ENCODE results near the gene TANGO2.

- TF ChIP-seq EP300 (IDR thresholded peaks at IDR 0.05; ENCODE audit: borderline replicate concordance in 1 of 2, low read depth in 1 of 2, low read length in 1 of 2): no peak
- TF ChIP-seq CTCF (IDR thresholded peaks at IDR 0.05): no peak
- no peak for TF ChIP-seq REST (IDR thresholded peaks at IDR 0.05; ENCODE audit: low read depth, low read length)
- TF ChIP-seq TAF1 (IDR thresholded peaks at IDR 0.05; ENCODE audit: borderline replicate concordance, low read depth, low read length): no peak
- no peak for TF ChIP-seq POLR2AphosphoS5 (IDR thresholded peaks at IDR 0.05; ENCODE audit: low read depth, low read length)
- no peak for TF ChIP-seq GABPA (IDR thresholded peaks at IDR 0.05; ENCODE audit: low read depth)
- TF ChIP-seq MEF2A (IDR thresholded peaks at IDR 0.05; ENCODE audit: borderline replicate concordance, low read depth): no peak
- no peak for TF ChIP-seq EZH2phosphoT487 (IDR thresholded peaks at IDR 0.05; ENCODE audit: borderline replicate concordance, low read depth)
- TF ChIP-seq RAD21 (IDR thresholded peaks at IDR 0.05; ENCODE audit: low read length): no peak
- no peak for TF ChIP-seq RFX5 (IDR thresholded peaks at IDR 0.05; ENCODE audit: low read length)
- no peak for TF ChIP-seq SIN3A (IDR thresholded peaks at IDR 0.05; ENCODE audit: borderline replicate concordance, low read depth, low read length)
- TF ChIP-seq MXI1 (IDR thresholded peaks at IDR 0.05; ENCODE audit: low read depth, low read length): no peak
- no peak for TF ChIP-seq NFIC (IDR thresholded peaks at IDR 0.05; ENCODE audit: borderline replicate concordance)
These were observed 48.6 kb downstream of the TANGO2 start for GRCh38 chr22:20069331-20070042.
